NCI-H2107 treated with DMSO at 0.1 percent for 48 hours (cell line): ENCODE data around the gene ALDH1A1.

Source experiments
- DNase-seq: peaks from one replicate; lab custom pipeline; 2025; ENCODE audit not compliant: unreplicated experiment; lab: John Stamatoyannopoulos, UW

Gene ALDH1A1

DNA sequence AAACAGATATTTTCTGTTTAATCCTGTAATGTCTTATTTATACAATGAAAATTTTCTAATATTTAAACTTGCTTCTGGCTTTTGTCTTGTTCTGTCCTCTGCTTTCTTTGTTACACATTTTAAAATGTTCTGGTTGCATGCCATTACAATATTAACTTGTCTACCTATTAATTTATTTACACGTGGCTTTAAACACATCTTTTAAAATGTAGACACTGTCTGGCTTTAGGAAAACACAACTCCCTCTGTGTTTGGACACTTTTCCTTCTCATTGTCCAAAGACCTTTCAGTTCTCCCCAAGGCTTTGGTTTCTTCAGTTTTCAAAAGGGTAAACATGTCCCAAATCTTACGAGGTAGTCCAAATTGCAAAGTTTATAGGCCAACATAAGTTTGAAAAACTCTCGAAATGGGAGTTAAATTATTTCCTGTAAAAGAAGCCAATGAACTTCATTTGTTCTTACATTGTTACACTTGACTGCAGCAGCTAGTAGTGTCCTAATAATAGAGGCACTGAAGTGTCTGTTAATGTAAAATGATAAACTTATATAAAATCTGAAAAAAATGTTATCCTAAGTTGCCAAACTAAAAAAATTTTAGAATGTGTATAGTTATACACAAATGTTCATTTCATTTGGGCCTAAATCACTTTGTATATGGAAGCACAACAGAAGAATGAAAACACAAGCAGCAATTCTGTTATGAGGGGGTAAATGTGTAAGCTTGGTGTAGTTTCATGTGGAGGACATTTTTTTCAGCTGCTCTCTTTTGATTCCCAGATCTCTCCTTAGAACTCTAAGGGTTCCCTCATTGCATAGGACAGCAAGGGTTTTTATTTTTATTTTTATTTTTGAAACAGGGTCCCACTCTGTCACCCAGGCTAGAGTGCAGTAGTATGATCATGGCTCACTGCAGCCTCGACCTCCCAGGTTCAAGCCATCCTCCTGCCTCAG lies 53.8 kb downstream of the ALDH1A1 start:
- DNase-seq, result no peak

DNA sequence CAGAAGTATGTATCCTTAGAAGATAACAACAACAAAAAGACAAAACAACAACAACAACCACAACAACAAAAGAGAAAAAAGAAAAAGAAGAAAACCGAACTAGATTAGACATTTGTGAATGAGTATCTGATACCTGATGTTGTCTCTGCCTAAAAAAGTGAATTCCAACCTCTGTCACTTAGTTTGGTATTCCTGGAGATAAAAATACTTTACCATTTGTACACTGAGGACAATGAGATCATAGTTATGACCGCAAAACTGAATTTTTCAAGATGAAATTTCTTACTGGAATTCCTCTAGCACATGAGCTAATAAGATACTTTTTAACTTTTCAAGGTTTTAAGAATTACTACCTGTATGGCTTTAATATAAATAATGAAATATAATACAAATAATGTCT lies 54.5 kb downstream of the ALDH1A1 start:
- DNase-seq, result no peak

DNA sequence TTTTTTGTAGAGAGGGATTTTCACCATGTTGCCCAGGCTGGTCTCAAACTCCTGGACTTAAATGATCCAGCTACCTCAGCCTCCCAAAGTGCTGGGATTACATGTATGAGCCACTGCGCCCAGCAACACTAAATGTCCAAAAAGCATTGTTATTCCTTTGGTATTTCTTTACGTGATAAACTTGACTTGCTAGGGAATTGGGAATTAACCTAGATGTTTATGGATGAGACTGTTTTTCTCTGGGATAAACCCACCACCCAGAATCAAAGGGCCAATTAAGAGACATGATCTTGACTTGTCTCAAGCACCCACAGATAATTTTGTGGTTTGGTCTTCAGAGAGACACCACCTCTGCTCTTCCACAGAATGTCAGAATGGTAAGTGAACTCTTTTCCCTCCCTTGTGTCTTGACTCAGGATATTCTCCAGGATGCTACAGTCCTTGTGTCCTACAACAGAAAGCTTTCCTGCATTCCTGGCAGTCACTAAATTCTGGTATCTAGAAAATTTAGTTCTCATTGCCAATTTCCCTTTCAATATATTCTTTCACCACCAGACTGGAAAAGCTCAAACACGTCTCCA lies 55.7 kb downstream of the ALDH1A1 start:
- no peak for DNase-seq

GRCh38 chr9:72896439-72896838 lies 56.4 kb downstream of the ALDH1A1 start:
- no peak for DNase-seq

GRCh38 chr9:72895122-72895521 lies 57.7 kb downstream of the ALDH1A1 start:
- DNase-seq, result no peak

DNA sequence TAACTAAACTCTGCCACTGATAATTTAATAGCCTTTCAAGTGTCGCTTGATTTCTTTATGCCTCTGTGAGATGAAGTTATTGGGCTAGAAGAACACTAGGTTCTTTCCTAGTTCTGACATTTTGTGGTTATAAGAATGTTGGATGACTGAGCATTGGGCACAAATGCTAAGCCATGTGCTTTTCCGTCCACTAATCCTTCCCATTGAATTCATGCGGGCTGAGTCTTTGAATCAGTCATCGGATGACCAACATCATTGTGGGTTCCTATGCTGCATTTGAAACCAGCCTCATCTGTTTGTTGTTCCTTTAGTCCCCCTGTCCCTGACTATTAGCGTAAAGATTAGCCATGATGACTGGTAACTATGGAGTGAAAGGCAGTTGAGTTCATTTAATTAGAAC lies 58.5 kb downstream of the ALDH1A1 start:
- DNase-seq, result no peak

GRCh38 chr9:72893437-72893836 lies 59.4 kb downstream of the ALDH1A1 start:
- no peak for DNase-seq

DNA sequence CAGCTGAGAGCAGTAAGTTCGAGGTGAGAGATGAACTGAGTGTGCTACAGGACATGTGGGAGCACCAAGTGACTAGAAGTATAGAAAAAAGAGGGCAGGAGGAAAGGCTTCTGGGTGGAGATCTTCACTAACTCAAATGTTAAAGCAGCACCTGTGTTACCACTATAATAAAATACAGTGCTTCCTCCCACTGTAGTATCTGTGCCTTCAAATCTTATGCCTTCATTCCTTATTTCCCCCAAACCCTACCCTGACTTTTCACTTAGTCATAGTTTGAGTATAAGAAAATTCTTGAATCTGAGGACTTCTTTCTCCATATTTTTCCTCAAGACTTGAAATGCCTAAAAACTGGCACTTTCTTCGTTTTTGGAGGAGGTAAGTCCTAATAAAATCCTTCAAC lies 61.8 kb downstream of the ALDH1A1 start:
- no peak for DNase-seq

DNA sequence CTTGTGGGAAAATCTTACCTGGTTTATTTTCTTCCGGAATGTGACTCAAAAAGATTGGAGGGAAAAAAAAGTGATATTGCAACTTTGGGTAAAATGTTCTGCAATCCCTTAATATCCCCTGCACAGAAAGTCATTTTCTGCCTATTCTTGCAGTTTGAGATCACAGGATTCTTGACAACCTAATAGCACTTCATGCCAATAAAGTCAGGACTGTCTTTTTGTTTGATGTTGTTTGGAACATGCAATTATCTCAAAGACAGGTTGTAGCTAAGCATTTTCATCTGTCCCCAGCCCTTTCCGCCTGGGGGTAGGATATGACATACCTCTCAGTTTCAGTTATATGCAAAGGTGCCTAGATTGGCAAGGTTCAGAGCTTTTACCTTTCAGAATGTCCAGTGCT lies 63.9 kb downstream of the ALDH1A1 start:
- no peak for DNase-seq

GRCh38 chr9:72888067-72888466 lies 64.8 kb downstream of the ALDH1A1 start:
- no peak for DNase-seq

DNA sequence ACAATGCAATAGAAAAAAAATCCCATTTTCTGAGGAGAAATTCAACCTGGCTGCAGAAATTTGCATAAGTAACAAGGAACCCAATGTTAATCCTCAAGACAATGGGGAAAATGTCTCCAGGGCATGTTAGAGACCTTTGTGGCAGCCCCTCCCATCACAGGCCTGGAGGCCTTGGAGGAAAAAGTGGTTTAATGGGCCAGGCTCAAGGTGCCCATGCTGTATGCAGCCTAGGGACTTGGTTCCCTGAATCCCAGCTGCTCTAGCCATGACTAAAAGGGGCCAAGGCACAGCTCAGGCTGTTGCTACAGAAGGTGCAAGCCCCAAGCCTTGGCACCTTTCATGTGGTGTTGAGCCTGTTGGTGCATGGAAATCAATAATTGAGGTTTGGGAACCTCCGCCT lies 66.5 kb downstream of the ALDH1A1 start:
- DNase-seq, result no peak

DNA sequence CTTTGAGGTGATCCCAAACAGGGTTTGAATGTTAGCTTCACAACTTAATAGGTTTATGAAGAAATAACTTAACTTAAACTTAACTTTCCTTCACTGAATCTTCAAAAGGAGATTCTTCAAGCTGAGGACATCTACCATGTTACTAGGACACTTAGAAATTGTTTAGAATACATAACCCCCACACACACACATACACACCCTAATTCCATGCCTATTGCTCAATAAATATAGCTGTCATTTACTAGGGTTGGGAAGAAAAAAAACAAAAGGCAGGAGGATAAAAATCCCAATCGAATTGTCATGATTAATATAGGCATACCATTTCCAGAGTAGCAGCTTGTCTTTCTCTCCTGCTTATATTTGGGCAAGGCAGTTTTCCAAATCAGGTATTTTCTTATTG lies 68.3 kb downstream of the ALDH1A1 start:
- DNase-seq, result no peak

- DNase-seq, result no peak
Observed at GRCh38 chr9:72883875-72884274, 69.0 kb downstream of the ALDH1A1 start.

DNA sequence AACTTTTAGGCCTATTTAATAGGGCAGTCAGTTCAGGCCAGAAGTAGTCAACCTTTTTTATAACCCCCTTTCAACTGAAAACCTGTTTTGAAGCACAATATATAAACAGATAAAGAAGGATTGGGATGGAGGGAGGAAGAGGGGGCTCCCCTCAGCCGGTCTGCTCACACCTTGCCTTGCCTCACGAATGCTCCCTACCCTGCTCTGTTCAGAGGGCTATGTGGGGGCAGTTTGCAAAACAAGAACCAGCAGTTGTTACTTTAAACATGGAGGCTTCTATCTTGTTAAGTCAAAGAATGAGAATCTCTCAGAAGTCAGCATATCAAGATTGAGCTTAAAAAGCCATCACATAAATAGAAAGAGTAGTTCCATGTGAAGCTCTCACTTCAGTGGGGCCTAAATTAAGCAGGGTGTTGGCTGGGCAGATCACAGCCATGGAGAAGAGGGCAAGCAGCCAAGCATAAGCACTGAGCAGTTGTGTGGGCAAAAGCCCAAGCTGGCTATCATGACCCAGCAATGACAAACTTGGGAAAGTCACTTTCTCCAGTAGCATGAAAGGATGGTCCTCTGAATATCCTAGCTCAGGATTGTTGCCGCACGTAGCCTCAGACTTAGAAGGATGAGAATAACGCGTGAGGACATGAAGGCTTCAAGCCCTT lies 70.6 kb downstream of the ALDH1A1 start:
- no peak for DNase-seq

DNA sequence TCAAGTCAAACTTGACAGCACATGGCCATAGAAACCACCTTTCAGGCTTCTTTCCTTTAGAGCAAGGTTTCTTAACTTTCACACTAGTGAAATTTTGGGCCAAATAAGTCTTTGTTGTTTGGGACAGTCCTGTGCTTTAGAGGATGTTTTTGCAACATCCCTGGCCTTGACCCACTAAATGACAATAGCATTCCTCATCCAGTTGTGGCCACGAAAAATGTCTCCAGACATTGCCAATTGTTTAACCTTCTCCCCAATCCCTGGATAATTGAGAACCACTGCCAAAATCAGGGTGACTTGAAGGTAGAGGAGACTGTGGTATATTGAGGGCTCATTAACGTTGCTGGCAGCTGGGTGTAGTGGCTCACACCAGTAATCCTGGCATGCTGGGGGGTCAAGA lies 72.0 kb downstream of the ALDH1A1 start:
- no peak for DNase-seq

- no peak for DNase-seq
Observed at GRCh38 chr9:72875221-72875620, 77.6 kb downstream of the ALDH1A1 start.

GRCh38 chr9:72874344-72874743 lies 78.5 kb downstream of the ALDH1A1 start:
- DNase-seq, result no peak

DNA sequence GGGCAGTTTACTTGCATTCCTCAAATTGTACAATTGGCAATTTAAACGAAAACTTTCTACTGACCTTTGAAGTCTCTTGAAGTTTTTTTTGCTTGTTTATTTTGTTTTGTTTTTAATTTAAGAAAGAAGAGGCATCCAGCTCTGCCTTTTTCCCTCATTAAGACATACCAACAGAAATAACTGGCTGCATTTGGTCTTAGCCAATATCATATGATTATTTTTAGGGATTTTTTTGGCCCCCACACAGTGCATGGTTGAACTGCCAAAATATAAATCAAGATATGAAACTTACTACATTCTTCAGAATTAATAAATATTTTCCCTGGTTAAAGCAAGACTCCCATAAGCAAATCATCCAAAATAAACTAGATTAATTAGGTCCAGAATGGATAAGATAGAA lies 79.4 kb downstream of the ALDH1A1 start:
- no peak for DNase-seq

DNA sequence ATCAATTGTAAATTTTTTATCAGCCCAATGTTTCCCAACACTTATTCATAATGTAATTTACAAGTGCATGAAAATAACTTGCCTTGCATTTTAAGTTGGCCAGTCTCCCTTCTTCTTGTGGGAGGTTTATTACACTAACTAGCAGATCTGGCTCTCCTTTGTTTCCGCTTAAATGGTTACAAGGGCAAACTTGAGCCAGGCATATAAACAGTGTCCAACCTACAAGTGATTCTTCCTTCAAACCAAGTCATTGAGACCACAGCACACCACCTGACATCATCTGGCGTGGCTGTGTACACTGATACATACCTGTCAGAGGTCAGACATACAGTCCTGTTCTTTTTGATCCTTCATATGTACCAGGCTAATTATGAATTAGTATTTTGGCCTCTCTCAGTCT lies 80.1 kb downstream of the ALDH1A1 start:
- no peak for DNase-seq

DNA sequence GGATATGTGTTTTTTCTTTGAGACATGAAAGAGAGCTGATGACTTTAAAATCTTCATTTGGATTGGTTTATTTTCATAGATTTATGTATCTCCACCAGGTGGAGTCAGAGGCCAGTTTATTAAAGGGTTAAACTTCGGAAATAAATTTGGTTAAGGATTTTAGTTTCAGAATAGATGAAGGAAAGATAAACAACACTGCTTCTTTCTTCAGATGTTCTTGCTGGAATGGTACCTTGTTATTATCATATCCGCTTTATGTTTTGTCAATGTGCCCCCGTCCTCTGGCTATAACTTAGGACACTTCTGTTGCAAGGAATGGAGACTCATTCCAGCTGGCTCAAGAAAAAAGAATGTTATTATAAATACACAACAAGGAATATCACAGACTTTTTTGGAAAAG lies 81.2 kb downstream of the ALDH1A1 start:
- DNase-seq, result no peak

- no peak for DNase-seq
Observed at GRCh38 chr9:72864327-72864726, 88.5 kb downstream of the ALDH1A1 start.

GRCh38 chr9:72863456-72864094 lies 89.3 kb downstream of the ALDH1A1 start:
- no peak for DNase-seq
